BLaER1 treated with 17β-estradiol and CSF1 and Interleukin-3, amounts not matched to agents 10 nM and 100 nM (cell line): ENCODE measurements around the gene DPM3.
"Not testable (repeated sequence)": the region's sequence is repeated elsewhere in the genome, so short reads cannot be mapped to it uniquely, and the experiment has no call there.

Experiments used
- H3K27ac ChIP-seq, 11 experiments: shearing (Covaris generic); formaldehyde crosslinking; 2 replicates each; pipeline ENCODE4 v1.8.1; 2022
- H3K27me3 ChIP-seq, 11 experiments: shearing (Covaris generic); formaldehyde crosslinking; 2 replicates each; pipeline ENCODE4 v1.8.1; 2022
- H3K36me3 ChIP-seq, 11 experiments: shearing (Covaris generic); formaldehyde crosslinking; 2 replicates each; pipeline ENCODE4 v1.8.1; 2022
- H3K4me1 ChIP-seq, 10 experiments: shearing (Covaris generic); formaldehyde crosslinking; 2 replicates each; pipeline ENCODE4 v1.8.1; 2022
- H3K4me2 ChIP-seq, 11 experiments: shearing (Covaris generic); formaldehyde crosslinking; 2 replicates each; pipeline ENCODE4 v1.8.1; 2022
- H3K4me3 ChIP-seq, 10 experiments: shearing (Covaris generic); formaldehyde crosslinking; 2 replicates each; pipeline ENCODE4 v1.8.1; 2022
- H3K9ac ChIP-seq, 11 experiments: shearing (Covaris generic); formaldehyde crosslinking; 2 replicates each; pipeline ENCODE4 v1.8.1; 2022
- H3K9me3 ChIP-seq, 11 experiments: shearing (Covaris generic); formaldehyde crosslinking; replicated peaks in 1 of 11; 2 replicates each; pipeline ENCODE4 v1.8.1; 2022
- H4K20me1 ChIP-seq, 11 experiments: shearing (Covaris generic); formaldehyde crosslinking; 2 replicates each; pipeline ENCODE4 v1.8.1; 2022
- Cebpa-rat ChIP-seq, 11 experiments: shearing (Covaris generic); IDR thresholded peaks; 2 replicates each; pipeline ENCODE4 v1.8.1; 2022

DPM3 gene, protein sequence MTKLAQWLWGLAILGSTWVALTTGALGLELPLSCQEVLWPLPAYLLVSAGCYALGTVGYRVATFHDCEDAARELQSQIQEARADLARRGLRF

DNA sequence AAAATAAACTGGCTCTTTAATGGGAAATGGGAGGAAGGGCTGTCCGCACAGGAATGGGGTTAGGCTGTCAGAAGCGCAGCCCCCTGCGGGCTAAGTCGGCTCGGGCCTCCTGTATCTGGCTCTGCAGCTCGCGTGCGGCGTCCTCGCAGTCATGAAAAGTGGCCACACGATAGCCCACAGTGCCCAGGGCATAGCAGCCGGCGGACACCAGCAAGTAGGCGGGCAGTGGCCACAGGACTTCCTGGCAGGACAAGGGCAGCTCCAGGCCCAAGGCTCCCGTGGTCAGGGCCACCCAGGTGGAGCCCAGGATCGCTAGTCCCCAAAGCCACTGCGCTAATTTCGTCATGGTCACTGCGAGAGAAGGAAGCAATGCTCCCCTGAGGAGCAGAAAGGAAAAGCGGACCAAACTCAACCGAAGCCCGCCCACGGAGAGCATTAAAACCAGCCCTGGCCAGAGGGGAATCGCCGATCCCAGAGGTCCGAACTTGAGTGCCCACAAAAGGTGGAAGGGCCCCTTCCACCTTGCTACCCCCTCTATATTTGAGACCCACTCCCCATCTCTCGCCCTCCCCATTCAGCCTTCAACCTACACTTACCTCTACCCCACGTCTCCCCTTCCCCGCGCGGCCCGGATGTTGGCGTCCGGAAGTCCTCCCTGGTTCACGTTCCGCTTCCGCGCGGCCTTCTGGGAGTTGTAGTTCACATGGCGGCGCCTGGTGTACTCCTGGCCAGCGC lies at the start of gene DPM3:
DPM3 (minus strand) TSS at position 637 of the 735 bp plus-strand sequence; CDS start at position 346, 291 bp downstream.
- Histone ChIP-seq H3K4me2 (peak within 1 kb of the TSS; percentile 81 to 99 (median 95)), H4K20me1 (peaks cover 0 to 16% (median 0%) of the 10 kb centered on the region in 11 experiments; a peak in 6 of 22 replicates), H3K9ac (peak within 1 kb of the TSS; percentile 75 to 89 (median 87)), H3K4me3 (peak within 1 kb of the TSS; percentile 64 to 93 (median 88)), H3K4me1 (peaks cover 31 to 44% (median 39%) of the 10 kb centered on the region in 10 experiments), H3K27me3 (no peaks in the 10 kb centered on the region), H3K36me3 (peaks cover 7 to 21% (median 14%) of the 10 kb centered on the region in 11 experiments; a peak in 16 of 22 replicates), H3K27ac (peak within 1 kb of the TSS; percentile 67 to 86 (median 79)), H3K9me3 (peaks cover 0 to 18% (median 0%) of the 10 kb centered on the region in 11 experiments; a peak in 6 of 22 replicates)
- TF ChIP-seq Cebpa-rat (IDR thresholded peaks at IDR 0.05), result no peak

DNA sequence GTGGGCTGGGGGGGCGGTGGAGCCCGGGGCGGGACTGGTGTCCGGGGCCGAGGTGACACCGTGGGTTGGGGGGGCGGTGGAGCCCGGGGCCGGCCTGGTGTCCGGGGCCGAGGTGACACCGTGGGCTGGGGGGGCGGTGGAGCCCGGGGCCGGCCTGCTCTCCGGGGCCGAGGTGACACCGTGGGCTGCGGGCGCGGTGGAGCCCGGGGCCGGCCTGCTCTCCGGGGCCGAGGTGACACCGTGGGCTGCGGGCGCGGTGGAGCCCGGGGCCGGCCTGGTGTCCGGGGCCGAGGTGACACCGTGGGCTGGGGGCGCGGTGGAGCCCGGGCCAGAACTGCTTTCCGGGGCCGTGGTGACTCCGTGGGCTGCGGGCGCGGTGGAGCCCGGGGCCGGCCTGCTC lies 49.6 kb upstream of the DPM3 start:
- H3K36me3 ChIP-seq, H3K4me2 ChIP-seq, H3K27ac ChIP-seq, H3K9me3 ChIP-seq, H3K4me3 ChIP-seq, H3K9ac ChIP-seq, H4K20me1 ChIP-seq, H3K27me3 ChIP-seq: not testable (repeated sequence)
- H3K4me1 ChIP-seq, result peaks cover 46 to 60% (median 56%) of the 10 kb centered on the region in 10 experiments

DNA sequence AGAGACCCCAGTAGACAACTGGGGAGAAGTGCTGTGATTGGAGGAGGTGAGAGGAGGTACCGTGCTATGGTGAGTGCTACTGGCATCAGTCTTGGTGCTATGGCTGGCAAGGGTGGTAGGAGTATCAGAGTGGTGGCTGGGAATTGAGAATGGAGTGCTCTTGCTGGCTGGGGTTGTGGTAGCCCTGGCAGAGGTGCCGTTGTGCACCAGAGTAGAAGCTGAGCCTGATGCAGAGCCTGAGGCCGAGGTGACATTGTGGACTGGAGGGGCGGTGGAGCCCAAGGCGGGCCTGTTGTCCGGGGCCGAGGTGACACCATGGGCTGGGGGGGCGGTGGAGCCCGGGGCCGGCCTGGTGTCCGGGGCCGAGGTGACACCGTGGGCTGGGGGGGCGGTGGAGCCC lies 47.9 kb upstream of the DPM3 start:
- Histone ChIP-seq H3K9ac (no peak overlapping the region), H3K36me3 (peaks cover 0 to 12% (median 6%) of the 10 kb centered on the region in 11 experiments; a peak in 6 of 22 replicates), H3K4me3 (no peak overlapping the region), H4K20me1 (peaks cover 0 to 6% (median 0%) of the 10 kb centered on the region in 11 experiments; a peak in 2 of 22 replicates), H3K4me1 (peaks cover 54 to 65% (median 61%) of the 10 kb centered on the region in 10 experiments), H3K27ac (peak overlapping the region in 1 of 11 experiments; percentile 23; a peak in 1 of 22 replicates), H3K27me3 (no peaks in the 10 kb centered on the region), H3K9me3 (no peaks in the 10 kb centered on the region), H3K4me2 (no peak overlapping the region)
- TF ChIP-seq Cebpa-rat (IDR thresholded peaks at IDR 0.05), result no peak

DNA sequence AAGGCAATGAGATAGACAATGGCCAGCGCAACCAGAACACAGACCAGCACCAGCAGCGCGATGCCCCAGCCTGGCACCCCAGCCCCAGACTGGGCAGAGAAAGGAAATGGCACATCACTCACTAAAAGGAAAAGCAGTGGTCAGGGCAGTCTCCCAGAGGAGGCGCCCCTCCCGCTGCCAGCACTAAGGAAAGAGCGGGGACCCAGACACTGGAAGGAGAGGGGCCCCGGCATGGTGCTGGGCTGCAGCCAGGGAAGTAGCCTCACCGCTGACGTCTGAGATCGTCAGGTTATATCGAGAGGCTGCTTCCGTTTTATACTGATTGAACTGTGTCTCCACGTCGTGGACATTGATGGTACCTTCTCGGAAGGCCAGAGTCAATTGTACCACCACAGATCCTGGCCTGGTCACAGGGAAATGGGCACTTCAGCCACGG lies 47.1 kb upstream of the DPM3 start:
- Histone ChIP-seq H3K27me3 (no peaks in the 10 kb centered on the region), H3K36me3 (peaks cover 0 to 16% (median 8%) of the 10 kb centered on the region in 11 experiments; a peak in 13 of 22 replicates), H3K27ac (peak overlapping the region in 6 of 11 experiments; percentile 1 to 88 (median 9); a peak in 3 of 22 replicates), H4K20me1 (peaks cover 0 to 6% (median 0%) of the 10 kb centered on the region in 11 experiments; a peak in 2 of 22 replicates), H3K4me3 (no peak overlapping the region), H3K4me2 (peak overlapping the region in 9 of 11 experiments; percentile 77 to 97 (median 92); a peak in 16 of 22 replicates), H3K9me3 (no peaks in the 10 kb centered on the region), H3K9ac (peak overlapping the region in 2 of 11 experiments; percentile 6 to 36; a peak in 1 of 22 replicates), H3K4me1 (peaks cover 47 to 63% (median 59%) of the 10 kb centered on the region in 10 experiments)
- no peak for TF ChIP-seq Cebpa-rat (IDR thresholded peaks at IDR 0.05)

DNA sequence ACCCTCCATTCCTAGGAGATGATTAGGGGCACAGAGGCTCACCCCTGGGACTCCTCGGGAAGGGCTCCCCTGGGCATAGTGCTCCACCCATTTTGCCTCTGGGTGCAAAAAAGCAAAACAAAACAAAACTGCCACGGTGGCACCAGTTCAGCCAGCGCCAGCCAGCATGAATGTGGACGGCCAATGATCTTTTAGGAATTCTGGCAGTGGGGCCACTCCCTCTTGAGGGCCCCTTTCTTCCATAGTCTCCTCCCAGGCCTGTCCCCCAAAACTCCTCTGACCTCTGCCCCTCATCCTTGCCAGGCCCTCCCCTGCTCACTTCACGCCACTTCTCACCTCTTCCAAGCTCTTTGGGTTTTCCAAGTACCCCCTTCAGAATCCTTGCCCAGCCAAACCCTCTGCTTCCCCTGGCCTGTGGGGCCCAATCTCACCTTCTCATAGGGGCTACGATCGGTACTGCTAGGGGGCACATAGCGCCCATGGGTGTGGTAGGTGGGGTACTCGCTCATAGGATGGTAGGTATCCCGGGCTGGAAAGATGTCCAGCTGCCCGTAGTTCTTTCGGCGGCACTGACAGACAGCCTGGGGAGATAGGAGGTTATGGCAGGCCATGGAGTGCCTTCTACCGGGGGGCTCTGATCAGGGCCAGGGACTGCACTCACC lies 46.6 kb upstream of the DPM3 start:
- H3K4me2 ChIP-seq, result peak overlapping the region; percentile 77 to 97 (median 90); a peak in 21 of 22 replicates

DNA sequence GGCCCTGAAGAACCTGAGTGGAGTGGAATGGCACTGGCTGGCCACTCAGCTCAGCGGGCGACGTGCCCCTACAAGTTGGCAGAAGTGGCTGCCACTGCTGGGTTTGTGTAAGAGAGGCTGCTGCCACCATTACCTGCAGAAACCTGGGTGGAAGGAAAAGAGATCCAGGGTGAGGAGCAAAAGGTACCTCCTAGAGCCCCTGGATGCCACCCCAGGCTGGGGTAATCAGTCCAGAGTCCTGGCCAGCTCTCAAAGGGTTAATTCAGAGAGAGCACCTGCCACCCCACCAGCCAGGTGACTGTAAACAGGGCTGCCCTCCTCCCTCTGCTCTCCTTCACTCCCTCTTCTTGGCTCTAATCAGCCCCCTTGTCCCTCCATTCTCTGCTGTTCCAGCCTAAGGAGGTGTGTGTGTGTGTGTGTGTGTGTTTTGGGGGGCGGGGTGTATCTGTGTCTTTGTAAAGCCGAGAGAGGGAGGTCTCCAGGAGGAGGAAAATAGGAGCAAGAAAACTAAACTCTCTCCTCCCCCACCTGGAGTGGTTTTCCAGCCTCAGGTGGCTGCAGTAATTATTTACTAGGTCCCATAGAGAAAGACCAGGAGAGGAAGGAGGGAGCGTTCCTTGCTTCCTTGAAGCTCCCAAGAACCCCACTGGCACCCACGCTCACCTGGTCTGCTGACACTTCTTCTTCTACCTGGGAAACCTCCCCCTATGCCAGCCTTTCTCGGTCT lies 45.9 kb upstream of the DPM3 start:
- H3K36me3 ChIP-seq, result peaks cover 8 to 28% (median 19%) of the 10 kb centered on the region in 11 experiments; a peak in 19 of 22 replicates
- H3K4me3 ChIP-seq, result no peak overlapping the region
- no peaks in the 10 kb centered on the region for H3K9me3 ChIP-seq
- H3K4me1 ChIP-seq, result peaks cover 40 to 66% (median 57%) of the 10 kb centered on the region in 10 experiments
- H3K4me2 ChIP-seq, result peak overlapping the region; percentile 77 to 97 (median 90)
- TF ChIP-seq Cebpa-rat (IDR thresholded peaks at IDR 0.05), result no peak
- peaks cover 0 to 6% (median 0%) of the 10 kb centered on the region in 11 experiments; a peak in 2 of 22 replicates for H4K20me1 ChIP-seq
- H3K27me3 ChIP-seq, result no peaks in the 10 kb centered on the region
- peak overlapping the region; percentile 69 to 88 (median 81); a peak in 19 of 22 replicates for H3K27ac ChIP-seq
- peak overlapping the region; percentile 65 to 79 (median 74); a peak in 20 of 22 replicates for H3K9ac ChIP-seq

More for the DNA sequence above, 46.6 kb upstream of the DPM3 start:
- H3K4me1 ChIP-seq, result peaks cover 41 to 60% (median 56%) of the 10 kb centered on the region in 10 experiments
- TF ChIP-seq Cebpa-rat (IDR thresholded peaks at IDR 0.05), result no peak
- H3K27ac ChIP-seq, result peak overlapping the region in 7 of 11 experiments; percentile 3 to 88 (median 81); a peak in 10 of 22 replicates
- H3K36me3 ChIP-seq, result peaks cover under 1 to 21% (median 12%) of the 10 kb centered on the region in 11 experiments; a peak in 16 of 22 replicates
- peaks cover 0 to 6% (median 0%) of the 10 kb centered on the region in 11 experiments; a peak in 2 of 22 replicates for H4K20me1 ChIP-seq
- no peaks in the 10 kb centered on the region for H3K27me3 ChIP-seq
- no peak overlapping the region for H3K4me3 ChIP-seq
- no peaks in the 10 kb centered on the region for H3K9me3 ChIP-seq
- H3K9ac ChIP-seq, result peak overlapping the region in 5 of 11 experiments; percentile 2 to 77 (median 36); a peak in 3 of 22 replicates

DNA sequence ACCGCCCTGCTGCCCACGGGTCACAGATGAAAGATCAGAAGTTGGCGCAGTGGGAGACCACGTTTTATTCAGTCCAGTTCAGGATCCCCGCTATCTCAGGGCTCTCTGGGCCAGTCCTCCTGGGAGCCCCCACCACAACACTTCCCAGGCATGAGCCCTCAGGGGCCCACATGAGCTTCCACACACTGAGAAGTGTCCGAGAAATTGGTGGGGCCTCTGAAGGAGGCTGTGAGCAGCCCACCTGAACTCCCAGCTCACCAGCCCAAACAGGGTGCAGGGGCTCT lies 45.4 kb upstream of the DPM3 start:
- Histone ChIP-seq H3K4me3 (no peak overlapping the region), H4K20me1 (peaks cover 0 to 6% (median 0%) of the 10 kb centered on the region in 11 experiments; a peak in 2 of 22 replicates), H3K9me3 (no peaks in the 10 kb centered on the region), H3K27ac (peak overlapping the region; percentile 69 to 88 (median 81); a peak in 20 of 22 replicates), H3K36me3 (peaks cover 10 to 33% (median 23%) of the 10 kb centered on the region in 11 experiments; a peak in 20 of 22 replicates), H3K9ac (peak overlapping the region; percentile 65 to 79 (median 74); a peak in 21 of 22 replicates), H3K4me1 (peaks cover 40 to 69% (median 57%) of the 10 kb centered on the region in 10 experiments), H3K27me3 (no peaks in the 10 kb centered on the region), H3K4me2 (peak overlapping the region; percentile 77 to 97 (median 90))
- no peak for TF ChIP-seq Cebpa-rat (IDR thresholded peaks at IDR 0.05)
